SK-N-SH (cell line): ENCODE data around the gene C11orf65.

Experiments
- ELF1 ChIP-seq: IDR thresholded peaks from 2 replicates; pipeline ENCODE4 v1.4.0; 2012
- EP300 ChIP-seq, 2 experiments: IDR thresholded peaks; 2 replicates each; pipeline versions ENCODE4 v1.4.0 to v1.6.1; 2012; ENCODE audit warnings: borderline replicate concordance in 1 of 2, low read depth in 1 of 2, low read length in 1 of 2
- FOSL2 ChIP-seq: IDR thresholded peaks from 2 replicates; pipeline ENCODE4 v1.4.0; 2012; ENCODE audit warnings: low read depth, mild to moderate bottlenecking, moderate library complexity, borderline replicate concordance
- MXI1 ChIP-seq: IDR thresholded peaks from 2 replicates; pipeline ENCODE4 v1.6.1; 2012; ENCODE audit warnings: mild to moderate bottlenecking, low read depth, low read length, improper control_type of control experiment
- NRF1 ChIP-seq: IDR thresholded peaks from 2 replicates; pipeline ENCODE4 v1.6.1; 2012; ENCODE audit warnings: low read depth, mild to moderate bottlenecking, low read length
- POLR2AphosphoS5 ChIP-seq: IDR thresholded peaks from 2 replicates; pipeline ENCODE4 v1.6.1; 2012; ENCODE audit warnings: low read depth, low read length
- RAD21 ChIP-seq: IDR thresholded peaks from 2 replicates; pipeline ENCODE4 v1.6.1; 2012; ENCODE audit warnings: mild to moderate bottlenecking, low read length
- RCOR1 ChIP-seq: fragments of 150-350 bp; IDR thresholded peaks from 2 replicates; pipeline ENCODE4 v1.6.1; 2017; ENCODE audit warnings: antibody characterized with exemption, low read length
- SIN3A ChIP-seq: IDR thresholded peaks from 2 replicates; pipeline ENCODE4 v1.6.1; 2012; ENCODE audit warnings: low read depth, mild to moderate bottlenecking, low read length, moderate library complexity, borderline replicate concordance
- SMC3 ChIP-seq: IDR thresholded peaks from 2 replicates; pipeline ENCODE4 v1.6.1; 2012; ENCODE audit warnings: low read depth, low read length, improper control_type of control experiment
- YY1 ChIP-seq: IDR thresholded peaks from 2 replicates; pipeline ENCODE4 v1.4.0; 2012; ENCODE audit warnings: low read depth, mild to moderate bottlenecking
- TF ChIP-seq, protein P1 (sequence below): fragments of 200-600 bp; sonication (generic); IDR thresholded peaks from 2 replicates; pipeline ENCODE4 v1.6.1; 2017; ENCODE audit warnings: antibody characterized with exemption, mild to moderate bottlenecking, moderate library complexity

DNA sequence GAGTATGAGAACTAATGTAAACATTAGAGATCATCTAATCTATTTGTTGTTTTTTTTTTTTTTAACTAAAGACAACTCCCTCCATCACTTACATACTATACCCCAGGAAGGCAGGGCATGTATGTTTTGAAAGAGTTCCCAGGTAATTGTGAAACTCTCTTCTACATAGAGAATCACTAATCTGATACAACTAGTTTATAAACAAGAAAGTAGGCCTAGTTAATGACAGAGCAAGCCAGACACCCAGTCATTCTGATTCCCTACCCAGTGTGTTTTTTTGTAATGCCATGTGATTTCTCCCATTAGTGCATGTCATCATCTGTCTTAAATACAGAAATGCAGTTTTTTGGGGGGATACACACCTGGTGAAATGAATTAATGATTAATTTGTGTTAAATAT, 120.9 kb downstream of the C11orf65 start:
- TF ChIP-seq POLR2AphosphoS5, result no peak
- TF ChIP-seq, protein P1, sequence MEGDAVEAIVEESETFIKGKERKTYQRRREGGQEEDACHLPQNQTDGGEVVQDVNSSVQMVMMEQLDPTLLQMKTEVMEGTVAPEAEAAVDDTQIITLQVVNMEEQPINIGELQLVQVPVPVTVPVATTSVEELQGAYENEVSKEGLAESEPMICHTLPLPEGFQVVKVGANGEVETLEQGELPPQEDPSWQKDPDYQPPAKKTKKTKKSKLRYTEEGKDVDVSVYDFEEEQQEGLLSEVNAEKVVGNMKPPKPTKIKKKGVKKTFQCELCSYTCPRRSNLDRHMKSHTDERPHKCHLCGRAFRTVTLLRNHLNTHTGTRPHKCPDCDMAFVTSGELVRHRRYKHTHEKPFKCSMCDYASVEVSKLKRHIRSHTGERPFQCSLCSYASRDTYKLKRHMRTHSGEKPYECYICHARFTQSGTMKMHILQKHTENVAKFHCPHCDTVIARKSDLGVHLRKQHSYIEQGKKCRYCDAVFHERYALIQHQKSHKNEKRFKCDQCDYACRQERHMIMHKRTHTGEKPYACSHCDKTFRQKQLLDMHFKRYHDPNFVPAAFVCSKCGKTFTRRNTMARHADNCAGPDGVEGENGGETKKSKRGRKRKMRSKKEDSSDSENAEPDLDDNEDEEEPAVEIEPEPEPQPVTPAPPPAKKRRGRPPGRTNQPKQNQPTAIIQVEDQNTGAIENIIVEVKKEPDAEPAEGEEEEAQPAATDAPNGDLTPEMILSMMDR, result no peak
- TF ChIP-seq MXI1, result no peak
- TF ChIP-seq SIN3A, result no peak
- no peak for TF ChIP-seq EP300 (IDR thresholded peaks at IDR 0.05; ENCODE audit: borderline replicate concordance in 1 of 2, low read depth in 1 of 2, low read length in 1 of 2)
- TF ChIP-seq YY1, result no peak
- no peak for TF ChIP-seq FOSL2
- no peak for TF ChIP-seq RAD21
- no peak for TF ChIP-seq RCOR1
- no peak for TF ChIP-seq ELF1
- no peak for TF ChIP-seq SMC3
- TF ChIP-seq NRF1, result no peak
